COLO829 (cell line): ENCODE results near the gene HBQ1.
"Not testable (repeated sequence)": the region's sequence is repeated elsewhere in the genome, so short reads cannot be mapped to it uniquely, and the experiment has no call there.

Experiments used
- DNase-seq: peaks from one replicate; pipeline ENCODE4 v3.0.0; 2012; ENCODE audit warnings: low spot score

The HBQ1 gene

GRCh38 chr16:160691-161190, 19.5 kb upstream of the HBQ1 start:
- DNase-seq = no peak

GRCh38 chr16:162271-162991, 17.8 kb upstream of the HBQ1 start:
- no peak for DNase-seq

- DNase-seq = not testable (repeated sequence)
Observed at GRCh38 chr16:163139-163538, 17.1 kb upstream of the HBQ1 start.

- DNase-seq = not testable (repeated sequence)
Observed at GRCh38 chr16:163696-164095, 16.6 kb upstream of the HBQ1 start.

- DNase-seq = not testable (repeated sequence)
Observed at GRCh38 chr16:164134-164823, 16.0 kb upstream of the HBQ1 start.

GRCh38 chr16:164827-165538, 15.3 kb upstream of the HBQ1 start:
- DNase-seq = no peak

- no peak for DNase-seq
Observed at GRCh38 chr16:165539-166374, 14.5 kb upstream of the HBQ1 start, which contains the start of gene HBM. Gene HBM (plus strand): TSS chr16:165978. CDS start chr16:165998, 20 bp downstream.

- no peak for DNase-seq
Observed at GRCh38 chr16:166375-167121, 13.7 kb upstream of the HBQ1 start.

GRCh38 chr16:167122-167690, 13.1 kb upstream of the HBQ1 start:
- no peak for DNase-seq

- no peak for DNase-seq
Observed at GRCh38 chr16:168424-168823, 11.8 kb upstream of the HBQ1 start.

GRCh38 chr16:169014-169413, 11.2 kb upstream of the HBQ1 start:
- no peak for DNase-seq

- DNase-seq = not testable (repeated sequence)
Observed at GRCh38 chr16:170088-170507, 10.2 kb upstream of the HBQ1 start.

GRCh38 chr16:170788-171187, 9.5 kb upstream of the HBQ1 start:
- DNase-seq = no peak

GRCh38 chr16:172374-172941, 7.8 kb upstream of the HBQ1 start, which contains the start of gene HBA2:
Gene HBA2 (plus strand): TSS chr16:172876. CDS start chr16:172913, 37 bp downstream.
- DNase-seq = not testable (repeated sequence)

GRCh38 chr16:173211-173854, 6.9 kb upstream of the HBQ1 start:
- DNase-seq = not testable (repeated sequence)

GRCh38 chr16:173928-174769, 6.1 kb upstream of the HBQ1 start:
- not testable (repeated sequence) for DNase-seq

- no peak for DNase-seq
Observed at GRCh38 chr16:175011-175949, 5.0 kb upstream of the HBQ1 start.

GRCh38 chr16:176006-176405, 4.3 kb upstream of the HBQ1 start:
- not testable (repeated sequence) for DNase-seq
